ENCODE data around the gene ICA1. TPM values are rescaled to one million over a fixed set of nuclear protein-coding genes. Genes with fewer than 3 reads are reported as not detected.

Gene ICA1
- total and polyA plus RNA-seq, 7 donors = 4.8 to 40.7 (median 8.7) TPM

GRCh38 chr7:8119262-8119661 is 142.7 kb downstream of the ICA1 start:
- intact Hi-C loops (cut with DNase I) = no loop called here
- DNase-seq = no peak

GRCh38 chr7:8117195-8117594 is 144.8 kb downstream of the ICA1 start:
- Histone ChIP-seq H3K4me1 (no peaks in the 10 kb centered on the region), H3K27ac (no peak overlapping the region), H3K27me3 (no peaks in the 10 kb centered on the region), H3K4me3 (no peak overlapping the region), H3K9me3 (no peaks in the 10 kb centered on the region), H3K36me3 (no peaks in the 10 kb centered on the region)
- 91 to 93% methylated on average over 2 of the region's 2 CpGs for WGBS, 2 donors
- no peak for TF ChIP-seq POLR2AphosphoS5 (IDR thresholded peaks at IDR 0.05)
- no peak for TF ChIP-seq POLR2A (IDR thresholded peaks at IDR 0.05)
- no peak for TF ChIP-seq EP300 (IDR thresholded peaks at IDR 0.05)
- TF ChIP-seq CTCF (IDR thresholded peaks at IDR 0.05) = no peak
- intact Hi-C loops (cut with DNase I) = no loop called here
- no peak for DNase-seq

More at GRCh38 chr7:8119262-8119661, 142.7 kb downstream of the ICA1 start:
- Histone ChIP-seq H3K27me3 (no peaks in the 10 kb centered on the region), H3K36me3 (no peaks in the 10 kb centered on the region), H3K4me3 (no peak overlapping the region), H3K9me3 (no peaks in the 10 kb centered on the region), H3K4me1 (no peaks in the 10 kb centered on the region), H3K27ac (no peak overlapping the region)
- 82 to 93% methylated on average over 8 of the region's 8 CpGs for WGBS, 2 donors
- TF ChIP-seq POLR2A (IDR thresholded peaks at IDR 0.05) = no peak
- no peak for TF ChIP-seq CTCF (IDR thresholded peaks at IDR 0.05)
- no peak for TF ChIP-seq EP300 (IDR thresholded peaks at IDR 0.05)
- TF ChIP-seq POLR2AphosphoS5 (IDR thresholded peaks at IDR 0.05) = no peak

GRCh38 chr7:8115547-8116402 is 146.2 kb downstream of the ICA1 start:
- TF ChIP-seq CTCF (IDR thresholded peaks at IDR 0.05) (no peak), POLR2AphosphoS5 (IDR thresholded peaks at IDR 0.05) (no peak), POLR2A (IDR thresholded peaks at IDR 0.05) (no peak), EP300 (IDR thresholded peaks at IDR 0.05) (no peak)
- no peaks in the 10 kb centered on the region for H3K27me3 ChIP-seq
- H3K36me3 ChIP-seq = no peaks in the 10 kb centered on the region
- H3K4me1 ChIP-seq = no peaks in the 10 kb centered on the region
- no peak overlapping the region for H3K27ac ChIP-seq
- H3K9me3 ChIP-seq = no peaks in the 10 kb centered on the region
- 77 to 93% methylated on average over 3 of the region's 3 CpGs for WGBS, 2 donors
- no peak for DNase-seq
- no peak overlapping the region for H3K4me3 ChIP-seq
- intact Hi-C loops (cut with DNase I) = no loop called here

GRCh38 chr7:8114175-8114574 is 147.8 kb downstream of the ICA1 start:
- no peak for DNase-seq
- no peak for TF ChIP-seq EP300 (IDR thresholded peaks at IDR 0.05)
- TF ChIP-seq POLR2AphosphoS5 (IDR thresholded peaks at IDR 0.05) = no peak
- TF ChIP-seq CTCF (IDR thresholded peaks at IDR 0.05) = no peak
- no peak for TF ChIP-seq POLR2A (IDR thresholded peaks at IDR 0.05)
- intact Hi-C loops (cut with DNase I) = no loop called here
- Histone ChIP-seq H3K4me3 (no peak overlapping the region), H3K27ac (no peak overlapping the region), H3K27me3 (no peaks in the 10 kb centered on the region), H3K4me1 (no peaks in the 10 kb centered on the region), H3K9me3 (no peaks in the 10 kb centered on the region), H3K36me3 (no peaks in the 10 kb centered on the region)
- 75 to 92% methylated on average over 4 of the region's 4 CpGs for WGBS, 2 donors

Data from sigmoid colon (tissue), 7 donors.